Activated naive CD8-positive, alpha-beta T cell treated with anti-CD3 and anti-CD28 coated beads, Interleukin-2, amount 50 U/mL, for 16 hours (primary cell): ENCODE measurements around the gene PIGO.
A peak's percentile ranks its signal among the peaks of the same experiment; 100 is the strongest.

Experiments used
- DNase-seq: peaks from one replicate; pipeline ENCODE4 v3.0.0-alpha.2; 2020; ENCODE audit warnings: low read depth, low spot score

The PIGO gene

GRCh38 chr9:35096035-35096849 lies at the start of gene PIGO:
TSS of gene PIGO (minus strand) at chr9:35096591. CDS start at chr9:35095565, 1,026 bp downstream.
- peak; percentile 77 for DNase-seq

- no peak for DNase-seq
Measured at GRCh38 chr9:35142037-35142436, 45.6 kb upstream of the PIGO start.

- DNase-seq: no peak
Measured at GRCh38 chr9:35140093-35140492, 43.7 kb upstream of the PIGO start.

DNA sequence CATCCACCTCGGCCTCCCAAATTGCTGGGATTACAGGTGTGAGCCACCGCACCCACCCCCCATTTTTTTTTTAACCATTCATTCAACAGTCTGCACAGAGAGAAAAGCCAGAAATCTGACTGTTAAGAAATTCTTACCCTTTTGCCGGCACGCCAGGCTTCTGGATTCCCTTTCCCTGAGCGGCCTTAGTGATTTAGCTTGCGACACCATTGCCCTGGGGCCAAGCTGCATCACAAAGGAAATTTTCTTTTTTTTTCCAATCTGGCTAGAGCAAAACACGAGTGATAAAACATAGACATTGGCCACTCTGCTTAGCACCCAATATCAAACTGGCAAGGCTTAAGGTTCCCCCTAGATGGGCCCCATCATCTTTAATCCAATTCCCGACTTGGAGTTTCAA lies 40.5 kb upstream of the PIGO start:
- DNase-seq: no peak

DNA sequence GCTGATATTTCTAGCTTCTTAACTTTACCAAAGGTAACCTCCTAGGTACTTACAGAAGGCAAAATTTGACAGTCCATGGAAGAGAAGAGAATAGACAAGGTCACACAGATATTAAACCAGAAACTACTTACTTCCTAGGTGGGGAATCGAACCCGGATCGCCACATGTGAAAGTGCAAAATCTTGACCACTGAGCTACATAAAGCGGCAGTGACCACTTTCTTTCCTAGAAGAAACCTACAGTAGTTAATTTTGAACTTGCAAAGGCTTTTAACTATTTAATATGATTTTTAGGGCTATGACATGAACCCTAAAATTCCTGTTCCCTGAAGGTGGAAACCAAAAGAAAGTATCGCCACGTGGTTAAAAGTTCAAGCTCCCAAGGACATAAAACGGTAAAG lies 39.6 kb upstream of the PIGO start:
- no peak for DNase-seq

GRCh38 chr9:35134920-35135319 lies 38.5 kb upstream of the PIGO start:
- DNase-seq: no peak

GRCh38 chr9:35116898-35117551 lies 20.6 kb upstream of the PIGO start:
- peak; percentile 74 for DNase-seq

- no peak for DNase-seq
Measured at GRCh38 chr9:35116539-35116897, 20.1 kb upstream of the PIGO start.

DNA sequence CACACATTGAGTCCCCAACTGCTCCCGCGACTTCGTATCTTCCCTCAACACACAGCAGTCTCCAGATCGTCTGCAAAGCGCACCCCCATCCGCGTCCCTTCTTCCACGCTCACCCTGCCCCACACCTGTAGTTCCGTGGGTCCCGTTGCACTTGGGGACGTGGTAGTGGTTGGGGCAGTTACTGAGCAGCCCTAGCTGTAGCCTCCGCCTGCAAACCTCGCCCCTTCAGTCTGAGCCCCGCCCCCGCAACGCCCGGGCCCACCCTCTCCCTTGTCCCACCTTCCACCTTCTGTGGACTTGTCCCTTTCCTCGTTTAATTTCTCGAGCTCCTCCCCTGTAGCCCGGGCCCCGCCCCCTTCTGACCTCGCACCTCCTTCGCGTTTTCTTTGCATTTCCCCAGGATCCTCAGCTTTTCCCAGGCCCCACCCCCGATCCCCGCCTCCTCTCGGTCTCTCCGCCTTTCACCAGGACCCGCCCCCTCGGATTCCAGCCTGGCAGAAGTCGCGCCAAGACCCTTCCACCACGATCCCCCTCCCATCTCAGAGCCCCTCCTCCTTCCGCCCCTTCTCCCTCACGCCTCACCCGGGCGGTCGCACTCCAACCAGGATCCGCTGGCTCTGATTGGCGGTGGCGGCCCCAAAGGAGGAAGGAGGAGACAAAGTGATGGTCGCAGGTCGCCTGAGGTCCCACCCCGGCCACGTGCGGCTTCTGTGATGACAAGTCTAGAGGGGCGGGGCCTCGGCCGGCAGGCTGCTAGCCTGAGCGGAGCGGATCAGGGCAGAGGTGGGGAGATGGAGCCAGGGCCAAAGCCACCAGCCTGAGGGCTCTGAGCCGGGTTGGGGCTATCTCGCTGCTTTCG lies 19.5 kb upstream of the PIGO start, which contains the start of gene ATOSB:
Gene ATOSB (minus strand): TSS at position 183 of the 859 bp plus-strand sequence. CDS start 7,588 bp downstream, outside the sequence.
- peak; percentile 88 for DNase-seq

DNA sequence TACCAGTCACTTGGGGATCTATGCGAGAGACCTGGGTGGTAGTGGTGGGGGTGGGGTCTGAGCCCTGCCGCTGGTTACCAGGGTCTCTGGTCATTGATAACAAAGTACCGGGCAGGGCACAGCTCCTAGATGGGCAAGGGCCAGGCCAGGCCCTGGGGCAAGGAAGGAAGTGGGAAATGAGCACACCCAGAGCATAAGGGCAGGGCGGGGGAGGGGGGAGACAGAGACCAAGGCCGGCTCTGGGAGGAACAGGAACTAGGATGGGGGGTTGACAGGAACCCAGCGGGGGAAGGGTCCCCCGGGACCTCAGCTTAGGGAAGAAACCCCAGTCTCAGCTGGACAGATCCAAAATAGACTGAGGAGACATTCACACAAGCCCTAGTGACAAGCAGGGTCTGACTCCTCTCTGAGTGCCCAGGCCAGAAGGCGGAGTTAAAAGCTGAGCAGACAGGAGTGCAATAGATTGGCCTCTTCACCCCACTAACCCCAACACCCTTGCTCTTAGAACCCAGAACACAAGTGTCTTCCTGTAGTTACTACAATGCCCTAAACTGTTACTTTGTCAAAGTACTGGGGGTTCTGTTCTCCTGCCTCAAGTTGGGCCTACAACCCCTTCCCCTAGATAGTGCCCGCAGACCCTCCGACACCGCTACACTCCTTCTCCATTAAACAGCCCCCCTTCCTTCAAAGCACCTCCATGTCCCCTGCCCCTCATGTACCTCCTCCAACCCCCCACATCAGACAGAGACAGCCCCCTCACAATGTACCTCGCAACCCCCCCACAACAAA lies 18.6 kb upstream of the PIGO start:
- no peak for DNase-seq

- no peak for DNase-seq
Measured at GRCh38 chr9:35114113-35114839, 17.9 kb upstream of the PIGO start.

GRCh38 chr9:35112257-35113020 lies 16.0 kb upstream of the PIGO start:
- DNase-seq: no peak

DNA sequence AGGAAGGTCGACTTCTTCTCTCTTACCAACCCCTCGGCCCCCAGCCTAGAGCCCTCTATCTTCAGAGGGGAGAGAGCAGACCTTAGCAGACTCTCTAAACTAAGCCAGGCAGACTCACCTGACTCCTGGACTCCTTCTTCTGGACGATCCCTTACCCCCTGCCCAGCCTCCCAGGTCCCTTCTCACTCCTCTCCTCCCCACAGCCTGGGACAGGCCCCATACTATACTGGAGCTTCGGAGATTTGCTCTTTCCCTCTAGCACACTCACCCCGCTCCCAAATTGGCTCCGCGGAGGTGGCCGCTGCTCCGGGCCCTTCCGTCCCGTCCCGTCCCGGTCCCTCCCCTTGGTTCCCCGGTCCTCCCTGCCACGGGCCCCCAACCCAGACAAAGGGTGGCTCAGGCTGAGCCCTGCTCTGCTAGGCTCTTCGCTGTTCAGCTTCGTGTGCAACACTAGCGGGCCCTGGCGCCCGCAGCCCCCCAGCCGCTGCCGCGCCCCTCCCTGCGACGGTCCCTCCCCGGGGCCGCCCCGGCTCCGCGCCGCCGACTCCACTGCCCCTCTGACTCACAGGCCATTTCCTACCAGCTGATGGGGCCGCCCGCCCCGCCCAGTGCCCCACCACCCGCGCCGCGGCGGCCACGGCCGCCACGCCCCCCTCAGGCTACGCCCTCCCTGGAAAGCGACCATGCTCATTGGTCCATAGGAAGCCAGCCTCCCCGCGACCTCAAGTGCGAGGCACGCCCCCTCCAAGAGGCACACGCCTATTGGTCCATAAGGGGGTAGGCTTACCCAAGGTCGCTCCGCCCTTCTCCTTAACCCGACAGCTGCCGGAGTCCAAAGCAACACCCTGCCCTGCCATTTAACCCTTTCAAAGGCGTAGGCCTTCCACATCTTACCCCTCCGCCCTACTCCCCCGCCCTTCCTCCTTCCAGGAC lies 14.9 kb upstream of the PIGO start:
- peak; percentile 91 for DNase-seq

DNA sequence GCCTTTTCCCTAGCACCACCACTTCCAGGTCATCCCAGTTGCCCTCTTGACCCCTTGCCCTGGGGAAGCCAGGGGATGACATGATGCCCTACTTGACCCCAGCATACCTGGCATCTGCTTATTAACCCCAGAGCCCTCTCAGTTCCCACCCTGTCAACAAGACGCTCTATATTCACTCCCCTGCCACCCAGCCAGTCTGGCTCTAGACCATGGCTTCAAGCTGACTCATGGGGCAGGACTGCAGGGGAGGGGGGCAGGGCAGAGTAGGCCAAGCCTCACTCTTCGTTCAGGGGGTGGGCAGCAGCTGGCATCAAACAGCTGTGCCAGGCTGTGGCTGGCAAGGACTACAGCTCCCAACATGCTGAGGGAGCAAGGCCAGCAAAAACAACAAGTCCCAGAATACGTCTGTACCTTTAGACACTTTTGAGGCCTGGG lies 14.0 kb upstream of the PIGO start:
- no peak for DNase-seq

GRCh38 chr9:35108946-35109575 lies 12.7 kb upstream of the PIGO start:
- no peak for DNase-seq

GRCh38 chr9:35108461-35108860 lies 12.1 kb upstream of the PIGO start:
- no peak for DNase-seq

DNA sequence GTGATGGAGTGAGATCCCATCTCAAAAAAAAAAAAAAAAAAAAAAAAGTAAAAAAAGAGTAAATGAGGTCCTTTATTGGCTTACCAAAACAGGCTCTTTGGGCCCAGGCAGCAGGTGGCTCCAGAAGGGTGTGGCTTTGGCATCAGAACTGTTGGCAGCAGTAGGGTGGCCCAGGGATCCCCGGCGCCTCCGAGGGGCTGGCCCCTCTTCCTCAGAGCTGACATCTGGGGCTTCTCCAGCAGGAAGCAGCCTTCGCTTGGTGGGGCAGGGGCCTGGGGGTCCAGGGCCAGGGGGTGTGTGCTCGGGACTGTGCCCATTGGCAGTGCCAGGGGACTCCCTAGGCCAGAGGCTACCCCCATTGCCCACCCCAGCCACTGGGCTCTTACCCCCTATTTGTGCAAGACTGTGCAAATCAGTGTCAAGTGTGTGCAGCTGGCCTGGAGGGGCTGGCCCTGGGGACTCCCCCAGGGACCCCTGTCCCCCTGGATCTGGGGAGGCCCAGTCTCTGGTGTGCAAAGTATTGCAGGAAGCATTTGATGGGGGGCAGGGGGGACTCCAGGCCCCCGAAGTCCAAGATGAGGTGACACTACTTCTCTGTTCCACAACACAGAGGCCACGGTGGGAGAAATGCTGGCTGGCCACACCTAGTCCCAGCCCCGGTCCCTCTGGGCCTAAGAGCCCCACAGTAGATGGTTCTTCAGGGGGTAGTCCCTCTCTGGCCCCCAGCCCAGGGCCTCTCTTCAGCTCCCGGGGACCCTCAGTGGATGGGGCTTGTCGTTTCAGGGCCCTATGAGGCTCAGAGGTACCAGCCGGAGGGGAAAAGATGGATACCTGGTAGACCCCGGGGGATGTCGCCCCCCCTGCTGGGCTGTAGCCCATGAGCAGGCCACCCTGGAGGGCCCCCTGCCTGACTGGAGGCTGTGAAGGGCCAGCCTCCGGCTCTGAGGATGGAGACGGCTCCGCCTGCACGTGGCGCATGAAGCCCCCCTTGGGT lies 11.2 kb upstream of the PIGO start:
- no peak for DNase-seq
